Measurements from ENCODE around the gene ROBO3.

The ROBO3 gene

DNA sequence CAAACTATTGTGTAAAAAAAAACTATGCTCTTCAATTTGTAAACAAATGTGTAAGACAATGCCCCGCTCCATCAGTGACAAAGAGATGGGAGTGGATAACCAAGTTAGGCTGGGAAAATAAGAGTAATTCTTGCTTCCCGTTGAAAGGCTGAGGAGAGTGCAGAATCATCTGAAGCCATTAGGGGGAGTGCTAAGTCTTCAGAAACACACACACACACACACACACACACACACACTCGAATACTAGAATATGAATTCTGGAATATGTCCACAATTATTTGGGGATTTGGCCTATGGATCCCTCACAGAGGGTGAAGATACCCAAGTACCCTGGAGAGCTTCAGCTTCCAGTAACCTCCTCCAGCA, 27.8 kb upstream of the ROBO3 start:
- no peak for TF ChIP-seq EZH2phosphoT487 (conservative IDR thresholded peaks at IDR 0.05; ENCODE audit: low read length)
- TF ChIP-seq, protein P1, sequence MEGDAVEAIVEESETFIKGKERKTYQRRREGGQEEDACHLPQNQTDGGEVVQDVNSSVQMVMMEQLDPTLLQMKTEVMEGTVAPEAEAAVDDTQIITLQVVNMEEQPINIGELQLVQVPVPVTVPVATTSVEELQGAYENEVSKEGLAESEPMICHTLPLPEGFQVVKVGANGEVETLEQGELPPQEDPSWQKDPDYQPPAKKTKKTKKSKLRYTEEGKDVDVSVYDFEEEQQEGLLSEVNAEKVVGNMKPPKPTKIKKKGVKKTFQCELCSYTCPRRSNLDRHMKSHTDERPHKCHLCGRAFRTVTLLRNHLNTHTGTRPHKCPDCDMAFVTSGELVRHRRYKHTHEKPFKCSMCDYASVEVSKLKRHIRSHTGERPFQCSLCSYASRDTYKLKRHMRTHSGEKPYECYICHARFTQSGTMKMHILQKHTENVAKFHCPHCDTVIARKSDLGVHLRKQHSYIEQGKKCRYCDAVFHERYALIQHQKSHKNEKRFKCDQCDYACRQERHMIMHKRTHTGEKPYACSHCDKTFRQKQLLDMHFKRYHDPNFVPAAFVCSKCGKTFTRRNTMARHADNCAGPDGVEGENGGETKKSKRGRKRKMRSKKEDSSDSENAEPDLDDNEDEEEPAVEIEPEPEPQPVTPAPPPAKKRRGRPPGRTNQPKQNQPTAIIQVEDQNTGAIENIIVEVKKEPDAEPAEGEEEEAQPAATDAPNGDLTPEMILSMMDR (IDR thresholded peaks at IDR 0.05; ENCODE audit: insufficient read depth, low read length, poor library complexity, severe bottlenecking): peak; percentile 6
- Histone ChIP-seq H3K27me3 (ENCODE audit: low read length) (no peaks in the 10 kb centered on the region), H2AFZ (ENCODE audit: low read depth, low read length, severe bottlenecking) (no peak overlapping the region), H3K79me2 (ENCODE audit: insufficient read depth, low read length) (no peaks in the 10 kb centered on the region), H3K9ac (ENCODE audit: low read length) (no peak overlapping the region), H3K9me2 (replicated peaks; ENCODE audit: insufficient read depth, low read length) (no peaks in the 10 kb centered on the region), H3K4me3 (ENCODE audit: insufficient read depth, low read length, poor library complexity, severe bottlenecking) (no peak overlapping the region), H3K27ac (ENCODE audit: low read depth, low read length) (no peak overlapping the region), H3F3A (ENCODE audit: insufficient read depth) (no peaks in the 10 kb centered on the region), H3K4me2 (ENCODE audit: low read depth, low read length, poor library complexity, severe bottlenecking) (peak overlapping the region; percentile 56), H3K9me3 (ENCODE audit: insufficient read depth, low read length) (no peaks in the 10 kb centered on the region), H3K36me3 (ENCODE audit: low read length) (no peaks in the 10 kb centered on the region), H4K20me1 (ENCODE audit: low read depth, low read length) (no peaks in the 10 kb centered on the region)

DNA sequence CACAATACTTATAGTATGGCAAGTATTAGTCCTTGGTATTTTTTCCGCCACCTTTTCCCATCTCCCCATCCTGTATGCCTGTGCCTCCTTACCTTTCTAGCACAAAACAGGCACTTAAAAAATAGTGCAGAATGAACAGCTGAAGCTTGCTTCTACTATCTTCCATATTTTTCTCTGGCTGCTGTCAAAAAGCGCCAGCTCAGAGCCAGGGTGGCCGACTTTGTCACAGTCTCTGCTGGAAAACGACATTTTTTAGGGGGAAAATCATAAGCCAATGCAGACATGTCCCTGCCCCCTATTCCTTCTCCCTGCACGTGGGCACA, 26.5 kb upstream of the ROBO3 start:
- H4K20me1 ChIP-seq (ENCODE audit: low read depth, low read length): no peaks in the 10 kb centered on the region
- no peaks in the 10 kb centered on the region for H3F3A ChIP-seq (ENCODE audit: insufficient read depth)
- no peak overlapping the region for H3K4me2 ChIP-seq (ENCODE audit: low read depth, low read length, poor library complexity, severe bottlenecking)

DNA sequence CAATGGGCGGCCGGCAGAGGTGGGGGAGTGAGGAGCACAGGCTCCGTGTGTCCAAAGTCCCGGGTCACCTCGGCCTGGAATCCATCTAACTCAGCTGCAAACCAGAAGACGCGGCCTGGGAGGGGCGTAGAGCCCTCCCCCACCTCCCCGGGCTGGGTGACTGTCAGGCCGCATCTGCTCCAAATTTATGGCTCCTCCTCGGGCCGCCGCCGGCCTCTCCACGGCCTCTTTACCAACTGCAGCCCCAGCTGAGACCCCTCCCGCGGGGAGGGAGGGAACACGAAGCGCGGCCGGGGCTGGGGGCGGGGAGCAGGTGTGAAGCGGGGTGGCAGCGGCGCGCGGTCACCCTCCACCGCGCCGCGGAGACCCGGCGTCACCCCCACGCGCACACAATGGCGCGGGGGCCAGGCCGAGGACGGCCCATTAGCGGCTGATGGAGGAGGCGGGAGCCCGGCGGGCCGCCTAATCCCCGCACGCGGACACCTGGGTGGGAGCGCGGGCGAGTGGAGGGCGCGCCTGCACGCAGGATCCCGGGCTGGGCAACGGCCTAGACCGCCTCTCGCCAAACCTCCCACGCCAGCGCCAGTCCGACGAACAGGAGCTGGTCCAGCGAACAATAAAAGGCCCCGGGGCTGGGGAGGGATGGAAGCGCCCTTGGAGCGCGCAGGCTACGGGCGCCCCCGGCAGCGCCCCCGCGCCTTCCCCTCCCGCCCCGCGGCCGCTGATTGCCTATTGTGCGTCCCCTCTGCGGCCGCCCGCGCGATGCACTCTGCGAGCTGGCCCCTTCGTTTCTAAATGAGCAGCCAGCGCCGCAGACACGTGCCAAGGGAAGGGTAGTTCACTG, 25.9 kb upstream of the ROBO3 start:
- no peaks in the 10 kb centered on the region for H3K9me3 ChIP-seq (ENCODE audit: insufficient read depth, low read length)
- H3K79me2 ChIP-seq (ENCODE audit: insufficient read depth, low read length): no peaks in the 10 kb centered on the region
- no peak overlapping the region for H2AFZ ChIP-seq (ENCODE audit: low read depth, low read length, severe bottlenecking)
- no peaks in the 10 kb centered on the region for H3K27me3 ChIP-seq (ENCODE audit: low read length)
- H3K36me3 ChIP-seq (ENCODE audit: low read length): no peaks in the 10 kb centered on the region
- no peak overlapping the region for H3K27ac ChIP-seq (ENCODE audit: low read depth, low read length)
- H3K9me2 ChIP-seq (replicated peaks; ENCODE audit: insufficient read depth, low read length): no peaks in the 10 kb centered on the region
- no peak overlapping the region for H3K4me2 ChIP-seq (ENCODE audit: low read depth, low read length, poor library complexity, severe bottlenecking)
- no peak overlapping the region for H3K4me3 ChIP-seq (ENCODE audit: insufficient read depth, low read length, poor library complexity, severe bottlenecking)
- TF ChIP-seq EZH2phosphoT487 (conservative IDR thresholded peaks at IDR 0.05; ENCODE audit: low read length): no peak
- TF ChIP-seq, protein P1 (IDR thresholded peaks at IDR 0.05; ENCODE audit: insufficient read depth, low read length, poor library complexity, severe bottlenecking): no peak
- H4K20me1 ChIP-seq (ENCODE audit: low read depth, low read length): no peaks in the 10 kb centered on the region
- no peak overlapping the region for H3K9ac ChIP-seq (ENCODE audit: low read length)
- H3F3A ChIP-seq (ENCODE audit: insufficient read depth): no peaks in the 10 kb centered on the region

More for the DNA sequence above, 26.5 kb upstream of the ROBO3 start:
- H3K9ac ChIP-seq (ENCODE audit: low read length): no peak overlapping the region
- no peaks in the 10 kb centered on the region for H3K9me2 ChIP-seq (replicated peaks; ENCODE audit: insufficient read depth, low read length)
- no peak overlapping the region for H3K4me3 ChIP-seq (ENCODE audit: insufficient read depth, low read length, poor library complexity, severe bottlenecking)
- H3K27ac ChIP-seq (ENCODE audit: low read depth, low read length): no peak overlapping the region
- H2AFZ ChIP-seq (ENCODE audit: low read depth, low read length, severe bottlenecking): no peak overlapping the region
- no peaks in the 10 kb centered on the region for H3K27me3 ChIP-seq (ENCODE audit: low read length)
- TF ChIP-seq EZH2phosphoT487 (conservative IDR thresholded peaks at IDR 0.05; ENCODE audit: low read length): no peak
- TF ChIP-seq, protein P1 (IDR thresholded peaks at IDR 0.05; ENCODE audit: insufficient read depth, low read length, poor library complexity, severe bottlenecking): no peak
- no peaks in the 10 kb centered on the region for H3K36me3 ChIP-seq (ENCODE audit: low read length)
- H3K9me3 ChIP-seq (ENCODE audit: insufficient read depth, low read length): no peaks in the 10 kb centered on the region
- no peaks in the 10 kb centered on the region for H3K79me2 ChIP-seq (ENCODE audit: insufficient read depth, low read length)
